HL-60 (cell line): ENCODE data around the gene CLCA4.

Experiments
- DNase-seq, 2 experiments: peaks; one replicate each; pipeline ENCODE4 v3.0.0-alpha.2; 2010 to 2020; ENCODE audit warnings: low read depth in 1 of 2, low spot score in 1 of 2
- H3K27ac ChIP-seq: fragments of 250-450 bp; sonication (Bioruptor Pico); replicated peaks from 2 replicates; pipeline ENCODE4 v1.5.1; 2020; ENCODE audit warnings: mild to moderate bottlenecking, moderate library complexity
- H3K27me3 ChIP-seq: fragments of 250-450 bp; sonication (Bioruptor Pico); 2 replicates; pipeline ENCODE4 v1.5.1; 2021; ENCODE audit warnings: mild to moderate bottlenecking, moderate library complexity; ENCODE audit not compliant: insufficient read depth, poor library complexity, severe bottlenecking
- H3K4me3 ChIP-seq: replicated peaks from 2 replicates; pipeline ENCODE4 v1.5.1; 2011; ENCODE audit warnings: mild to moderate bottlenecking, control low read depth, low read length; ENCODE audit not compliant: insufficient read depth
- CTCF ChIP-seq: IDR thresholded peaks from one replicate; pipeline ENCODE4 v1.5.1; 2011; ENCODE audit warnings: low read length, control low read depth, inconsistent platforms; ENCODE audit not compliant: insufficient read depth
- GABPA ChIP-seq: IDR thresholded peaks from 2 replicates; pipeline ENCODE4 v1.6.1; 2012; ENCODE audit warnings: low read depth
- POLR2AphosphoS5 ChIP-seq: IDR thresholded peaks from 2 replicates; pipeline ENCODE4 v1.6.1; 2012; ENCODE audit warnings: low read depth
- REST ChIP-seq: IDR thresholded peaks from 2 replicates; pipeline ENCODE4 v1.6.1; 2012; ENCODE audit warnings: low read depth; ENCODE audit not compliant: insufficient replicate concordance
- SPI1 ChIP-seq: IDR thresholded peaks from 2 replicates; pipeline ENCODE4 v1.6.1; 2012; ENCODE audit warnings: low read depth, mild to moderate bottlenecking, borderline replicate concordance

Gene CLCA4

GRCh38 chr1:86583593-86583992 lies 36.7 kb downstream of the CLCA4 start:
- no peaks in the 10 kb centered on the region for H3K27me3 ChIP-seq
- no peak overlapping the region for H3K4me3 ChIP-seq
- H3K27ac ChIP-seq = no peak overlapping the region
- no peak for DNase-seq
- TF ChIP-seq CTCF (no peak), SPI1 (no peak), REST (no peak), GABPA (no peak), POLR2AphosphoS5 (no peak)

DNA sequence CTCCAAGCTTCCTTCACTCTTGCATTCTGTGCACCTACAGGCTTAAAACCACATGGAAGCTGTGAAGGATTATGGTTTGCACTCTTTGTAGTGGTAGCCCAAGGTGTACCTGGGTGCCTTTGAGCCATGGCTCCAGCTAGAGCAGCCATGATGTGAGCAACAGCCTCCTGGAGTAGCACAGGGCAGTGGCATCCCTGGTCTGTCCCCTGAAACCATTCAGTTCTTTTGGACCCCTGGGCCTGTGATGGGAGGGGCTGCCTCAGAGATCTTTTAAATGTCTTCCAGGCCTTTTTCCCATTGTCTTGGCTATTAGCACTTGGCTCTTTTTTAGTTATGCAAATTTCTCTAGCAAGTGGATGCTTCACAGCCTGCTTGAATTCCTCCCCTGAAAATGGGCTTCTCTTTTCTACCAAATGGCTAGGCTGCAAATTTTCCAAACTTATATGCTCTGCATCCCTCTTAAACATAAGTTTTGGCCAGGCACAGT lies 47.4 kb downstream of the CLCA4 start:
- no peak for DNase-seq
- Histone ChIP-seq H3K27me3 (no peaks in the 10 kb centered on the region), H3K27ac (no peak overlapping the region), H3K4me3 (no peak overlapping the region)
- TF ChIP-seq POLR2AphosphoS5 = no peak
- no peak for TF ChIP-seq CTCF
- TF ChIP-seq SPI1 = no peak
- no peak for TF ChIP-seq GABPA
- TF ChIP-seq REST = no peak

- H3K27ac ChIP-seq = no peak overlapping the region
- no peaks in the 10 kb centered on the region for H3K27me3 ChIP-seq
- no peak overlapping the region for H3K4me3 ChIP-seq
- DNase-seq = no peak
- TF ChIP-seq SPI1 = no peak
- no peak for TF ChIP-seq POLR2AphosphoS5
- no peak for TF ChIP-seq CTCF
- TF ChIP-seq GABPA = no peak
- no peak for TF ChIP-seq REST
These were observed 49.3 kb downstream of the CLCA4 start for GRCh38 chr1:86596224-86596623.
